Stimulated activated CD8-positive, alpha-beta memory T cell treated with anti-CD3 and anti-CD28 coated beads, Interleukin-7, amount 100 ng/mL, for 4 hours (primary cell): ENCODE data around the gene H2AZ1.
A peak's percentile ranks its signal among the peaks of the same experiment; 100 is the strongest.
"Not testable (repeated sequence)": the region's sequence is repeated elsewhere in the genome, so short reads cannot be mapped to it uniquely, and the experiment has no call there.

Experiments used
- DNase-seq, 2 donors: peaks; one replicate each; pipeline ENCODE4 v3.0.0-alpha.2; 2020; ENCODE audit warnings: low read depth in 2 of 2

H2AZ1 gene

DNA sequence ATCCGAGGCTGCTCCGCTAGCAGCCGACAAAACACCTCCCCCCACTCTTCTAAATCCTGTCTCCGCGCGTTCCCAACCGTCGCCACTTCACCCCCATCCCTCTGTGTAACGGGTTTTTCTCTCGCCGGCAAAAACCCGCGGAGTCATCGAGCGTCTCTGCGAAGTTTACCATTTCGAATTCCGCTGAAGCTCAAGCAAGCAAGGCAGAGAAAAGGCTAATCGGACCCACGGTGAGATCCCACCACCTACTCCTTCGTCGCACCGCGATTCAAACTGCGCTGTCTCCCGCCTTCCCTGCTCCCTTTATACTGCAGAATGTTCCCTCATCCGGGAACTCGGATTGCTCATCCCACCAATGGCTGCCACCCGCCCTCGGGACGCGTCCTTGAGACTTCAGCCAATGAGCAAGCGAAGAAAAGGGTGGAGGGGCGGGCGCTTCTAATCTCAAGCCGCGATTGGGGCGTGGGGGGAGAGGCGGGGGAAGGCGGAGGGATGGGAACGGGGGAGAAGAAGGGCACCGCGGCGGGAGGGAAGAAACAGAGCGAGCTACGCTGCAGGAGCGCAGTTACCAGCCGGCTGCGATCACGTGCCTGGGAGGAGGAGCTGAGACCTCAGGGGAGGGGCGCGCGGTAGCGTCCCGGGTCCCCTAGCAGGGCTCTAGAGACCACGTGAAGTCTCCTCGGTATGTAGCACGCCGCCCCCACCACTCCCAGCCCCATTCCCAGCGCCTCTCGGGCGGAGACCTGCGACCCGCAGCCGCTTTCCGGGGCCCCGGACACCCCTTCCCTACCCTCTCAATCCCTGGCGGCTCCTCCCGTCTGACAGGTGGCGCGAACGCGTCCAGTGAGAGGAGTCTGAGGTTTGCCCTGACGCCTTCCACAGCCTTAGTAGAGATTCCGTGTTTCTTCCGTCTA, at the start of gene H2AZ1:
Gene H2AZ1, minus strand, starts transcription at position 277 of the 914 bp plus-strand sequence. Its CDS starts 105 bp downstream, at position 172.
- DNase-seq, result peak; percentile 97

DNA sequence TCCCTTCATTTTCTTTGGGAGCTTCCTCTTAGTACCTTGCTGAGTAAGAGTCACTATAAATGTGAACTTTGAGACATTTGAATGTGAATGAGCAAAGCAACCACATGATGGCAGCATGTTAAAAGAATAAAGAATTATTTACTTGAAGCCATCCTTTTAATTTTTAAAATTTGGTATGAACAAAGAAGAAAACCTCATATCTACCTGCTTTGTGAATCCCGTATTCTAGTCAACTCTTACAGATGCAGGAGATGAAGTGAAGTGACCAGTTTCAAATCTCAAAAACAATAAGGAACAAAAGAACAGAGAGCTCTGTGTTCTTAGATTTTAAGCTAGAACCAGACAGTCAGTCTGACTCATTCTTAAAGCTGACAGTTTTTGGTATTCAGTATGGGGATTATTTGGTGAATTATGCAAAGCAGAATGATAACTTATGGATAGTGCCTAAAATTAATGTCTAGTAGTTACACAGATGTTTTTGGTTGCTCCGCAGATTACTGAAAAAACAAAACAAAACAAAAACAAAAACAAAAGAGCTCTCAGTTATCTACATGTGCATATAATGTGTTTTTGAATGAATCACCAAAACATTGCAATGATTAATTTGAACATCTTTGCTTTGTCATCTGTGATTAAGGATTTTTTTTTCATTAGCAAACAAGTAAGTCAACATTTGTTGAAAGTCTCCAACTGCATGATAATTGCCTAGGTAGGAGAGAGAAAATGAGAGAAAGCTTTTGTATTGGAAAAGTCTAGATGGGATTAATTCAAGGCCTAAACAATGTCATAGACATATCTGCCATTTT, 48.2 kb upstream of the H2AZ1 start:
- DNase-seq, result no peak

GRCh38 chr4:99991741-99992140, 41.7 kb upstream of the H2AZ1 start:
- DNase-seq, result no peak

- no peak for DNase-seq
These were observed 37.6 kb upstream of the H2AZ1 start for GRCh38 chr4:99987681-99988080.

DNA sequence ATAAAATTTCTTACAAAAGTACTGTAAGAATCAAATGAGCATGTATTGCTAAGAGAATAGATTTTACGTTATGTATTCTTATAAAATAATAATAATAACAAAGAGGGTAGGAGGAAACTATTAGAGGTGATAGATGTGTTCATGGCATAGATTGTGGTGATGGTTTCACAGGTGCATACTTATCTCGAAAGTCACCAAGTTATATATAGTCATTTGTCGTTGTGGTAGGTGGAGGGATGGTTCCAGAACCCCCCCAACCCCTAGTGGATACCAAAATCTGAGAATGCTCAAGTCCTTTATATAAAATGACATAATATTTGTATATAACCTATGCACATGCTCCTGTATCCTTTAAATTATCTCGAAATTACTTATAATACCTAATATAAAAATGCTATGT, 36.7 kb upstream of the H2AZ1 start:
- no peak for DNase-seq

GRCh38 chr4:99983289-99983943, 33.3 kb upstream of the H2AZ1 start:
- no peak for DNase-seq

DNA sequence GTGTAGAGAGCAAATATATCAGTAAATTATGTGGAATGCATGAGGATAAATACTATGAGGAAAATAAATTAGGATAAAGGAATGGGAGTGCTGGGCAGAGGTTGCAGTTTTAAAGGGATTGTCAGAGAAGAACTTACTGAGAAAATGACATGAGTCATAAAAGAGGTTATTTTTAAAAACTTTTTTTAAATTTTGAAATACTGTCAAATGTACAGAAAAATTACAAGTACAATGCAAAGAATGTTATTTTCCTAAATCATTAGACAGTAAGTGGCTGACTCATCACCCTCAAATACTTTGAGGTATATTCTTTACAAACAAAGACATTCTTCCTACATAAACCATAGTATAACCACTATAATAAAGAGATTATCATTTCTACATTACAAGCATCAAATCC, 29.8 kb upstream of the H2AZ1 start:
- no peak for DNase-seq

- no peak for DNase-seq
These were observed 21.5 kb upstream of the H2AZ1 start for GRCh38 chr4:99971453-99972111.

DNA sequence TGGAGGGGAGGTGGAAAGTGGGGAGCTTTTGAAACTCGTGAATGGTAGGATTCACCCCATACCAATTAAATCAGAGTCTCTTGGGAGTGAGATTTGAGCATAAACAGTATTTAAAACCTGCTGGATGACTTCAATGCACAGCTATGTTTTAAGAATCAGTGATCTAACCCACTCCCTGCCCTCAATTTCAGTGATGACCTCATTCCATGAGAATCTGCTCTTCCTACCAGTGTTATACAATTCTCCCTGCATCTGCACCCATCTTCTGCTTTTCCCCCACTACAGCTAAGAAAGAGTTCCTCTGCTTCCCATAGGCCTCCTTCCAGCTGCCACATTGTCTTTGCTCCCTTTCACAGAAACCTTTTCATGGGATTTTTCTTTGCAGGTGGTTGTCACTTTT, 18.3 kb upstream of the H2AZ1 start:
- DNase-seq, result no peak

- no peak for DNase-seq
These were observed 16.6 kb upstream of the H2AZ1 start for GRCh38 chr4:99966692-99967091.

DNA sequence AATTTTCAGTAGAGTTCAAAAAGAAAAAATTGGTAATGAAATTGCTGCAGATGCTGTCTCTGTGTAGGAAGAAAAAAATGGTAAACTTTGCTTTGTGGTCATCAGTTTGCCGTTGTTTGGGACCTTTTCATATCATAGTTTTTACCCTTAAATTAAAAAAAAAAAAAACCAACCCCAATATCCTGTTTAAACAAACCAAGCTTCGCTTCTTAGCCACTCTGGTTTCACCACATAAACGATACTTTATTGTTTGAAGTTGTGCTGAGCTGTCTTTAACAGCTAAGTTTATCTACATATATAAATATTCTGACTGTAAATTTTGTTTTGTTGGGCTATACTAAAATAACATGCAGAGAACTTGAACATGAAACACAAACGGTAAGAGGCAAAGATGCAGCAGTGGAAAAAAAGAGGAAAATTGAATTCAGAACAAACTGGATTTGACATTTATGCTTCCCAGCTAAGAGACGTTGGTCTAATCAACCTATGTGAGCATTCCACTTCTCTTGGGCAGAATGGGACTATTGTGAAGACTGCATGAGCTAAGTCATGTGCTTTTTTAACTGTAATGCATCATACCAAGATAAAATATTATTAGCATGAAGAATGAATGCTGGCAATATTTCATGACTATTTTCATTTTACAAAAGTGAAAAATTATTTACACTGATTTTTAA, 15.7 kb upstream of the H2AZ1 start:
- no peak for DNase-seq

GRCh38 chr4:99965173-99965572, 15.1 kb upstream of the H2AZ1 start:
- DNase-seq, result no peak

- no peak for DNase-seq
These were observed 11.6 kb upstream of the H2AZ1 start for GRCh38 chr4:99961711-99962110.

- DNase-seq, result no peak
These were observed 10.6 kb upstream of the H2AZ1 start for GRCh38 chr4:99960648-99961047.

DNA sequence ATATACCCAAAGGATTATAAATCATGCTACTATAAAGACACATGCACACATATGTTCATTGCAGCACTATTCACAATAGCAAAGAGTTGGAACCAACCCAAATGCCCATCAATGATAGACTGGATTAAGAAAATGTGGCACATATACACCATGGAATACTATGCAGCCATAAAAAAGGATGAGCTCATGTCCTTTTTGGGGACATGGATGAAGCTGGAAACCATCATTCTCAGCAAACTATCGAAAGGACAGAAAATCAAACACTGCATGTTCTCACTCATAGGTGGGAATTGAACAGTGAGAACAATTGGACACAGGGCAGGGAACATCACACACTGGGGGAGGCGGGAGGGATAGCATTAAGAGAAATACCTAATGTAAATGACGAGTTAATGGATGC, 8.1 kb upstream of the H2AZ1 start:
- DNase-seq, result not testable (repeated sequence)

- DNase-seq, result no peak
These were observed 809 bp upstream of the H2AZ1 start for GRCh38 chr4:99950913-99951254.

DNA sequence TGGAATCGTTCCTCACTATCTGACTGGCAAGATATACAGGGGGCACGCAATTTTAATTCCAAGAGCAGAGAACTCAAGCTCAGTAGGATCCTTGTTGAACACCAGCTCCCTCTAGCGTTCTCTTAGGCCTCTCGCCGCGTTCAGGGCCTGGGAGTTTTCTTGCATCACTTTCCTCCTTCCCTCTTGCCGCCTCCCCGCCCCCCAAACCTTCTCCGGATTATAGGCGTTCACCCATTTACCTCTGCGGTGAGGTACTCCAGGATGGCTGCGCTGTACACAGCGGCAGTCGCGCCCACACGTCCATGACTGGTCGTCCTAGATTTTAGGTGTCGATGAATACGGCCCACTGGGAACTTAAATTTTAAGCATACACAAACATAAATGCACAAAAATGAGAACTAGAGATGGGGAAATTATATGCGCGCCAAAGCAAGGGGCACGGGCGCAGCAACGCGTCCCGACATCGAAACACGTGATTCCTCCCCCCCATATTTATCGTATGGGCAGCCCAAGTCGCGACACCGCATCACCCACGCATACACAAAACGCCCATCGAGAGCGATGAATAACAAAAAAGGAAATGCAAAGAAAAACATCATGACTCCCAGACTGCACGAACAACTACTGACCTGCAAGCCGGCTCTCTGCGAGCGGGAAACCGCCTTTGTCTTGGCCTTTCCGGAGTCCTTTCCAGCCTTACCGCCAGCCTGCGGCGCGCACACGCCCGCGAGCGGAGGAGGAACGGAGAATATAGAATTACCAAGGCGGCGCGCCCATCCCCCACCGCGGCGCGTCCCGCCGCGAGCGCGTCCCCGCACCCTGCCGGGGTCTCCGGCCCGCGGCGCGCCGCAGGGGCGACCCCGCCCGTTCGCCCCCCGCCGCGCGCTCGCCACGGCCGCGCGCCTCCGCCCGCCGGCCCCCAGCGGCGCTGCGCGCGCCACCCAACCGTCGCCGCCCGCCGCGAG, 759 bp downstream of the H2AZ1 start:
- peak; percentile 76 to 89 for DNase-seq

GRCh38 chr4:99947608-99948007, 2.5 kb downstream of the H2AZ1 start:
- DNase-seq, result no peak

- DNase-seq, result no peak
These were observed 2.9 kb downstream of the H2AZ1 start for GRCh38 chr4:99947190-99947578.
